Common myeloid progenitor, CD34-positive (primary cell): Measurements from ENCODE around the gene PPP1R13B.

Experiments
- CTCF ChIA-PET: fragments of 350-600 bp; sonication (Branson Sonifier 250); formaldehyde crosslinking; loops from one replicate; lab custom pipeline; 2021; ENCODE audit warnings: antibody characterized with exemption; lab: Charles Lee
- POLR2A ChIA-PET: fragments of 350-600 bp; sonication (Branson Sonifier 250); formaldehyde crosslinking; loops from one replicate; lab custom pipeline; 2021; ENCODE audit warnings: antibody characterized with exemption; lab: Charles Lee
- DNase-seq, 3 donors: peaks; one replicate each; pipeline versions ENCODE4 v3.0.0 to v3.0.0-alpha.2; 2013
- H3K27ac ChIP-seq, 2 experiments: 1 replicate in 1 of 2; 2 replicates in 1 of 2; pipeline ENCODE4 v1.7.0; 2013; ENCODE audit warnings: inconsistent platforms in 2 of 2, low read length in 2 of 2, mild to moderate bottlenecking in 2 of 2, low read depth in 1 of 2, moderate library complexity in 1 of 2; ENCODE audit not compliant: severe bottlenecking in 2 of 2, insufficient read depth in 1 of 2, poor library complexity in 1 of 2
- H3K27me3 ChIP-seq, 5 experiments: replicated peaks in 2 of 5; 1 replicate in 3 of 5; 2 replicates in 2 of 5; pipeline versions ENCODE4 v1.6.1 to v1.7.0; 2013; ENCODE audit warnings: low read length in 4 of 5, mild to moderate bottlenecking in 2 of 5, moderate library complexity in 2 of 5, inconsistent platforms in 1 of 5; ENCODE audit not compliant: insufficient read depth in 5 of 5, control insufficient read depth in 4 of 5
- H3K36me3 ChIP-seq, 4 experiments: 1 replicate in 2 of 4; 2 replicates in 2 of 4; pipeline versions ENCODE4 v1.6.1 to v1.7.0; 2013; ENCODE audit warnings: low read length in 3 of 4, control low read depth in 1 of 4, mild to moderate bottlenecking in 1 of 4; ENCODE audit not compliant: control insufficient read depth in 4 of 4, insufficient read depth in 4 of 4
- H3K4me1 ChIP-seq, 4 experiments: 1 replicate in 3 of 4; 2 replicates in 1 of 4; pipeline versions ENCODE4 v1.6.1 to v1.7.1; 2013; ENCODE audit warnings: low read length in 3 of 4, mild to moderate bottlenecking in 3 of 4, control low read depth in 1 of 4, inconsistent platforms in 1 of 4, moderate library complexity in 1 of 4; ENCODE audit not compliant: control insufficient read depth in 4 of 4, insufficient read depth in 4 of 4; ENCODE audit errors: control extremely low read depth in 1 of 4
- H3K4me3 ChIP-seq, 7 experiments: 1 replicate in 4 of 7; 2 replicates in 3 of 7; pipeline versions ENCODE4 v1.5.1 to v1.7.0; 2013; ENCODE audit warnings: mild to moderate bottlenecking in 7 of 7, low read length in 6 of 7, moderate library complexity in 6 of 7, inconsistent platforms in 2 of 7, low read depth in 2 of 7, control low read depth in 1 of 7; ENCODE audit not compliant: insufficient read depth in 4 of 7, control insufficient read depth in 1 of 7; ENCODE audit errors: extremely low read depth in 1 of 7
- H3K9me3 ChIP-seq, 5 experiments: 1 replicate in 4 of 5; 2 replicates in 1 of 5; pipeline versions ENCODE4 v1.6.1 to v1.7.1; 2013; ENCODE audit warnings: low read length in 4 of 5, mild to moderate bottlenecking in 2 of 5, inconsistent platforms in 1 of 5, low read depth in 1 of 5, moderate library complexity in 1 of 5; ENCODE audit not compliant: control insufficient read depth in 4 of 5, insufficient read depth in 2 of 5; ENCODE audit errors: control extremely low read depth in 1 of 5
- WGBS: methylation state at CpG from one replicate; pipeline ENCODE4 v1.1.5; 2013; ENCODE audit not compliant: insufficient coverage; 5-methylcytosine and 5-hydroxymethylcytosine counted together

Gene PPP1R13B

GRCh38 chr14:103737432-103738045 is 109.8 kb downstream of the PPP1R13B start:
- no peaks in the 10 kb centered on the region for H3K9me3 ChIP-seq
- H3K36me3 ChIP-seq = peaks cover 2 to 31% (median 15%) of the 10 kb centered on the region in 4 experiments
- H3K27ac ChIP-seq = no peak overlapping the region
- H3K4me3 ChIP-seq = no peak overlapping the region
- CTCF ChIA-PET = interaction anchor here (1.2 kb wide), 1 partner anchor 9 kb away, joined by 3 read pairs; no protein-coding TSS in a partner anchor
- peaks cover 0 to 7% (median 1%) of the 10 kb centered on the region in 4 experiments for H3K4me1 ChIP-seq
- WGBS = 97% methylated on average over 14 of the region's 16 CpGs
- POLR2A ChIA-PET = no interaction called here
- H3K27me3 ChIP-seq = no peaks in the 10 kb centered on the region
- no peak for DNase-seq

GRCh38 chr14:103736546-103737431 is 110.6 kb downstream of the PPP1R13B start:
- ChIA-PET CTCF (interaction anchor here (0.9 to 1.2 kb wide), 2 partner anchors 10 to 19 kb away, joined by 3 read pairs; no protein-coding TSS in a partner anchor), POLR2A (no interaction called here)
- no peaks in the 10 kb centered on the region for H3K9me3 ChIP-seq
- H3K27ac ChIP-seq = no peak overlapping the region
- peaks cover 0 to 7% (median 1%) of the 10 kb centered on the region in 4 experiments for H3K4me1 ChIP-seq
- DNase-seq = no peak
- peaks cover 3 to 38% (median 19%) of the 10 kb centered on the region in 4 experiments for H3K36me3 ChIP-seq
- WGBS = 96% methylated on average over 6 of the region's 10 CpGs
- H3K27me3 ChIP-seq = no peaks in the 10 kb centered on the region
- H3K4me3 ChIP-seq = no peak overlapping the region

- Histone ChIP-seq H3K9me3 (no peaks in the 10 kb centered on the region), H3K36me3 (peaks cover 3 to 41% (median 20%) of the 10 kb centered on the region in 4 experiments), H3K4me1 (peaks cover 0 to 9% (median 0%) of the 10 kb centered on the region in 4 experiments), H3K27me3 (no peaks in the 10 kb centered on the region), H3K27ac (no peak overlapping the region), H3K4me3 (no peak overlapping the region)
- no peak for DNase-seq
- ChIA-PET CTCF (interaction anchor here (0.9 to 1.3 kb wide), 3 partner anchors 11 to 29 kb away, joined by 3 to 4 read pairs (median 3); no protein-coding TSS in a partner anchor), POLR2A (no interaction called here)
- WGBS = 98% methylated on average over 20 of the region's 22 CpGs
Measured at GRCh38 chr14:103735815-103736545, 111.4 kb downstream of the PPP1R13B start.

- WGBS = 100% methylated on average over 4 of the region's 7 CpGs
- Histone ChIP-seq H3K4me1 (peaks cover 0 to 13% (median 2%) of the 10 kb centered on the region in 4 experiments), H3K4me3 (no peak overlapping the region), H3K9me3 (no peaks in the 10 kb centered on the region), H3K36me3 (peaks cover 3 to 43% (median 20%) of the 10 kb centered on the region in 4 experiments), H3K27ac (no peak overlapping the region), H3K27me3 (no peaks in the 10 kb centered on the region)
- no peak for DNase-seq
- ChIA-PET CTCF (interaction anchor here (0.9 to 1.5 kb wide), 5 partner anchors 9 to 229 kb away, joined by 3 to 4 read pairs (median 3); no protein-coding TSS in a partner anchor), POLR2A (no interaction called here)
Measured at GRCh38 chr14:103735439-103735814, 111.9 kb downstream of the PPP1R13B start.

GRCh38 chr14:103735022-103735421 is 112.4 kb downstream of the PPP1R13B start:
- ChIA-PET POLR2A (no interaction called here), CTCF (interaction anchor here (0.9 to 1.8 kb wide), 5 partner anchors 8 to 228 kb away, joined by 3 to 5 read pairs (median 3); partner anchors contain the start of genes XRCC3 and ZFYVE21)
- H3K4me1 ChIP-seq = peaks cover 0 to 17% (median 4%) of the 10 kb centered on the region in 4 experiments
- H3K27ac ChIP-seq = no peak overlapping the region
- no peaks in the 10 kb centered on the region for H3K27me3 ChIP-seq
- 89% methylated on average over 10 of the region's 12 CpGs for WGBS
- no peak overlapping the region for H3K4me3 ChIP-seq
- peaks cover 3 to 45% (median 21%) of the 10 kb centered on the region in 4 experiments for H3K36me3 ChIP-seq
- no peaks in the 10 kb centered on the region for H3K9me3 ChIP-seq
- DNase-seq = no peak

- no peaks in the 10 kb centered on the region for H3K9me3 ChIP-seq
- no peak overlapping the region for H3K27ac ChIP-seq
- peaks cover 3 to 49% (median 23%) of the 10 kb centered on the region in 4 experiments for H3K36me3 ChIP-seq
- no peak overlapping the region for H3K4me3 ChIP-seq
- WGBS = 97% methylated on average over 16 of the region's 23 CpGs
- CTCF ChIA-PET = interaction anchor here (1.2 to 1.8 kb wide), 5 partner anchors 8 to 28 kb away, joined by 3 to 9 read pairs (median 4); partner anchors contain the start of genes XRCC3 and ZFYVE21
- H3K27me3 ChIP-seq = no peaks in the 10 kb centered on the region
- peaks cover 0 to 24% (median 7%) of the 10 kb centered on the region in 4 experiments for H3K4me1 ChIP-seq
- DNase-seq = no peak
- POLR2A ChIA-PET = no interaction called here
Measured at GRCh38 chr14:103734081-103734888, 113.1 kb downstream of the PPP1R13B start.
